GM12878 (cell line): Measurements from ENCODE around the gene MAP2K1. TPM values are rescaled to one million over a fixed set of nuclear protein-coding genes. Genes with fewer than 3 reads are reported as not detected.

ENCODE experiments used
- BHLHE40 ChIP-seq, 2 experiments: fragments of 450-650 bp in 1 of 2; IDR thresholded peaks; 2 replicates each; pipeline ENCODE4 v1.6.1; 2011 to 2017; ENCODE audit warnings: low read depth in 2 of 2, borderline replicate concordance in 1 of 2, improper control_type of control experiment in 1 of 2, low read length in 1 of 2, mild to moderate bottlenecking in 1 of 2
- CREB1 ChIP-seq: IDR thresholded peaks from 2 replicates; pipeline ENCODE4 v1.6.1; 2012; ENCODE audit warnings: low read depth, mild to moderate bottlenecking, inconsistent platforms
- DPF2 ChIP-seq: fragments of 450-650 bp; IDR thresholded peaks from 2 replicates; pipeline ENCODE4 v1.6.1; 2017; ENCODE audit warnings: mild to moderate bottlenecking
- EGR1 ChIP-seq, 2 experiments: IDR thresholded peaks; 1 replicate in 1 of 2; 2 replicates in 1 of 2; pipeline ENCODE4 v1.6.1; 2011 to 2012; ENCODE audit warnings: low read depth in 2 of 2, low read length in 2 of 2, borderline replicate concordance in 1 of 2, mild to moderate bottlenecking in 1 of 2, moderate library complexity in 1 of 2
- HCFC1 ChIP-seq: fragments of 150-350 bp; IDR thresholded peaks from 2 replicates; pipeline ENCODE4 v1.6.1; 2014; ENCODE audit warnings: low read length
- HDGF ChIP-seq: fragments of 450-650 bp; IDR thresholded peaks from 2 replicates; pipeline ENCODE4 v1.6.1; 2016; ENCODE audit warnings: antibody characterized with exemption
- MTA2 ChIP-seq: fragments of 450-650 bp; IDR thresholded peaks from 2 replicates; pipeline ENCODE4 v1.6.1; 2016; ENCODE audit warnings: low read depth, mild to moderate bottlenecking, moderate library complexity
- NR2C2 ChIP-seq: IDR thresholded peaks from 2 replicates; pipeline ENCODE4 v1.6.1; 2011; ENCODE audit warnings: borderline replicate concordance, low read depth; ENCODE audit not compliant: control insufficient read depth, insufficient read length
- RBBP5 ChIP-seq: fragments of 200-600 bp; sonication (generic); conservative IDR thresholded peaks from 2 replicates; pipeline ENCODE4 v1.6.1; 2016
- RCOR1 ChIP-seq: conservative IDR thresholded peaks from 2 replicates; pipeline ENCODE4 v1.6.1; 2012; ENCODE audit warnings: low read depth, low read length, improper control_type of control experiment
- TCF7 ChIP-seq: IDR thresholded peaks from 2 replicates; pipeline ENCODE4 v1.6.1; 2014; ENCODE audit warnings: antibody characterized with exemption, borderline replicate concordance
- polyA plus RNA-seq, 11 experiments: library from polyadenylated mRNA; depleted of rRNA in 4 of 11; unstranded in 6 of 11; stranded (reverse) in 5 of 11; fragments of >200 nt; fragmentation: Nextera tagmentation in 4 of 11; fragmentation: Illumina TruSeq in 1 of 11; extraction: Ambion mirVana in 4 of 11; extraction: Trizol in 1 of 11; gene quantifications; 1 replicate in 1 of 11; 2 replicates in 10 of 11; pipeline versions ENCODE4 v1.2.1 to v1.2.3, GENCODE V29; 2011 to 2016; ENCODE audit warnings: inconsistent platforms in 2 of 11, missing spikeins in 2 of 11, low read depth in 1 of 11
- total RNA-seq, 4 experiments: library from RNA; depleted of rRNA in 3 of 4; stranded (reverse); fragments of >200 nt in 3 of 4; fragmentation: Illumina TruSeq in 1 of 4; extraction: Trizol in 1 of 4; gene quantifications; 2 replicates each; pipeline versions ENCODE4 v1.2.1 to v1.2.3, GENCODE V29; 2013 to 2021
- TF ChIP-seq, protein P1 (sequence below): fragments of 450-650 bp; IDR thresholded peaks from 2 replicates; pipeline ENCODE4 v1.6.1; 2017; ENCODE audit warnings: mild to moderate bottlenecking, moderate library complexity
- TF ChIP-seq, protein P2 (sequence below): fragments of 450-650 bp; formaldehyde crosslinking; IDR thresholded peaks from 2 replicates; pipeline ENCODE4 v1.4.0; 2022; ENCODE audit warnings: mild to moderate bottlenecking, moderate library complexity
- TF ChIP-seq, protein P3 (sequence below): fragments of 450-650 bp; IDR thresholded peaks from 2 replicates; pipeline ENCODE4 v1.6.1; 2016; ENCODE audit warnings: mild to moderate bottlenecking, moderate library complexity, borderline replicate concordance
- TF ChIP-seq, protein P4 (sequence below): IDR thresholded peaks from 2 replicates; pipeline ENCODE4 v1.6.1; 2011; ENCODE audit warnings: low read depth, low read length, improper control_type of control experiment, borderline replicate concordance

MAP2K1 gene
- total and polyA plus RNA-seq, 10 of the 15 experiments (the other 5 are each of a cell fraction or from before 2014, with no cell fraction given), result 11.2 to 112 (median 56.6) TPM

DNA sequence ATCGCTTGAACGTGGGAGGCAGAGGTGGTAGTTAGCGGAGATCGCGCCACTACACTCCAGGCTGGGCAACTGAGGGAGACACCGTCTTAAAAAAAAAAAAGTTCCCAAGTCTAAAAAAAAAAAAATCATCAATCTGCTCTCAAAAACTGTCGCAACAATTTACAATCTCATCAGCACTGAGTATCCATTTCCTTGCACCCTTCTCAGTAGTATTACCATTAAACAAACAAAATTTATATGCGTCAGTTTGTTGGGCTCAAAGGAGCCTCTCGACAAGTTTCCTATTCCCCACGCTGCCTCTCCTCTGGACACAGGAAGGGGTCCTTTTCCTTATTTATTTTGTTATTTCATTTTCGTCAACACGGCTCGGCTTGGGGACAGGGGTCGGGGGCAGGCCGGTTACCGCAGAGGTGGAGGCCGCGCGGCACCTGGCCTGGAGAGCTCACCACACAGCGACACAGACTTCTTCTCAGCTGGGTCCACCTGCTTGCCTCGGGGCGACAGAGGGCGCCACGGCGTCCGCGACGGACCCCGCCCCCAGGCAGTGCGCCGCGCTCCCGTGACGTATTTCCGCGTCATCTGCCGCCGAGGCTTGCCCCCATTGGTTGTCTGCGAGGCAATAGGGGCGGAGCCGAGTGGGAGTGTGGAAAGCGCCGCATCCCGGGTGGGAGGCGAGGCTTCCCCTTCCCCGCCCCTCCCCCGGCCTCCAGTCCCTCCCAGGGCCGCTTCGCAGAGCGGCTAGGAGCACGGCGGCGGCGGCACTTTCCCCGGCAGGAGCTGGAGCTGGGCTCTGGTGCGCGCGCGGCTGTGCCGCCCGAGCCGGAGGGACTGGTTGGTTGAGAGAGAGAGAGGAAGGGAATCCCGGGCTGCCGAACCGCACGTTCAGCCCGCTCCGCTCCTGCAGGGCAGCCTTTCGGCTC, at the start of gene MAP2K1 (continued):
- TF ChIP-seq, protein P1, sequence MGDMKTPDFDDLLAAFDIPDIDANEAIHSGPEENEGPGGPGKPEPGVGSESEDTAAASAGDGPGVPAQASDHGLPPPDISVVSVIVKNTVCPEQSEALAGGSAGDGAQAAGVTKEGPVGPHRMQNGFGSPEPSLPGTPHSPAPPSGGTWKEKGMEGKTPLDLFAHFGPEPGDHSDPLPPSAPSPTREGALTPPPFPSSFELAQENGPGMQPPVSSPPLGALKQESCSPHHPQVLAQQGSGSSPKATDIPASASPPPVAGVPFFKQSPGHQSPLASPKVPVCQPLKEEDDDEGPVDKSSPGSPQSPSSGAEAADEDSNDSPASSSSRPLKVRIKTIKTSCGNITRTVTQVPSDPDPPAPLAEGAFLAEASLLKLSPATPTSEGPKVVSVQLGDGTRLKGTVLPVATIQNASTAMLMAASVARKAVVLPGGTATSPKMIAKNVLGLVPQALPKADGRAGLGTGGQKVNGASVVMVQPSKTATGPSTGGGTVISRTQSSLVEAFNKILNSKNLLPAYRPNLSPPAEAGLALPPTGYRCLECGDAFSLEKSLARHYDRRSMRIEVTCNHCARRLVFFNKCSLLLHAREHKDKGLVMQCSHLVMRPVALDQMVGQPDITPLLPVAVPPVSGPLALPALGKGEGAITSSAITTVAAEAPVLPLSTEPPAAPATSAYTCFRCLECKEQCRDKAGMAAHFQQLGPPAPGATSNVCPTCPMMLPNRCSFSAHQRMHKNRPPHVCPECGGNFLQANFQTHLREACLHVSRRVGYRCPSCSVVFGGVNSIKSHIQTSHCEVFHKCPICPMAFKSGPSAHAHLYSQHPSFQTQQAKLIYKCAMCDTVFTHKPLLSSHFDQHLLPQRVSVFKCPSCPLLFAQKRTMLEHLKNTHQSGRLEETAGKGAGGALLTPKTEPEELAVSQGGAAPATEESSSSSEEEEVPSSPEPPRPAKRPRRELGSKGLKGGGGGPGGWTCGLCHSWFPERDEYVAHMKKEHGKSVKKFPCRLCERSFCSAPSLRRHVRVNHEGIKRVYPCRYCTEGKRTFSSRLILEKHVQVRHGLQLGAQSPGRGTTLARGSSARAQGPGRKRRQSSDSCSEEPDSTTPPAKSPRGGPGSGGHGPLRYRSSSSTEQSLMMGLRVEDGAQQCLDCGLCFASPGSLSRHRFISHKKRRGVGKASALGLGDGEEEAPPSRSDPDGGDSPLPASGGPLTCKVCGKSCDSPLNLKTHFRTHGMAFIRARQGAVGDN, result peak; percentile 81
- no peak for TF ChIP-seq NR2C2
- peak; percentile 40; the same call in 1 of the 2 replicates for TF ChIP-seq MTA2
- TF ChIP-seq HCFC1, result peak; percentile 39; the same call in 1 of the 2 replicates
- TF ChIP-seq CREB1, result peak; percentile 99
- TF ChIP-seq, protein P2, sequence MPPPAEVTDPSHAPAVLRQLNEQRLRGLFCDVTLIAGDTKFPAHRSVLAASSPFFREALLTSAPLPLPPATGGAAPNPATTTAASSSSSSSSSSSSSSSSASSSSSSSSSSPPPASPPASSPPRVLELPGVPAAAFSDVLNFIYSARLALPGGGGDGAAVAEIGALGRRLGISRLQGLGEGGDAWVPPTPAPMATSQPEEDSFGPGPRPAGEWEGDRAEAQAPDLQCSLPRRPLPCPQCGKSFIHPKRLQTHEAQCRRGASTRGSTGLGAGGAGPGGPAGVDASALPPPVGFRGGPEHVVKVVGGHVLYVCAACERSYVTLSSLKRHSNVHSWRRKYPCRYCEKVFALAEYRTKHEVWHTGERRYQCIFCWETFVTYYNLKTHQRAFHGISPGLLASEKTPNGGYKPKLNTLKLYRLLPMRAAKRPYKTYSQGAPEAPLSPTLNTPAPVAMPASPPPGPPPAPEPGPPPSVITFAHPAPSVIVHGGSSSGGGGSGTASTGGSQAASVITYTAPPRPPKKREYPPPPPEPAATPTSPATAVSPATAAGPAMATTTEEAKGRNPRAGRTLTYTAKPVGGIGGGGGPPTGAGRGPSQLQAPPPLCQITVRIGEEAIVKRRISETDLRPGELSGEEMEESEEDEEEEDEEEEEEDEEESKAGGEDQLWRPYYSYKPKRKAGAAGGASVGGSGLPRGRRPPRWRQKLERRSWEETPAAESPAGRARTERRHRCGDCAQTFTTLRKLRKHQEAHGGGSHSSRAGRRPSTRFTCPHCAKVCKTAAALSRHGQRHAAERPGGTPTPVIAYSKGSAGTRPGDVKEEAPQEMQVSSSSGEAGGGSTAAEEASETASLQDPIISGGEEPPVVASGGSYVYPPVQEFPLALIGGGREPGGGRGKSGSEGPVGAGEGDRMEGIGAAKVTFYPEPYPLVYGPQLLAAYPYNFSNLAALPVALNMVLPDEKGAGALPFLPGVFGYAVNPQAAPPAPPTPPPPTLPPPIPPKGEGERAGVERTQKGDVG (CRISPR knock-in tag), result no peak
- peak; percentile 80; the same call in 1 of the 2 replicates for TF ChIP-seq HDGF
- TF ChIP-seq DPF2, result no peak
- no peak for TF ChIP-seq TCF7
- TF ChIP-seq RBBP5, result no peak
- TF ChIP-seq EGR1 (IDR thresholded peaks at IDR 0.05; ENCODE audit: borderline replicate concordance in 1 of 2, low read depth in 2 of 2, low read length in 2 of 2), result 0 out of 3 replicates have a peak, but pooled peaks of 1 of the 2 experiments have one; percentile 5
- peak in 1 of 2 experiments; percentile 81; a peak in 3 of 4 replicates for TF ChIP-seq BHLHE40 (IDR thresholded peaks at IDR 0.05; ENCODE audit: borderline replicate concordance in 1 of 2, low read depth in 2 of 2, low read length in 1 of 2)
- TF ChIP-seq, protein P3, sequence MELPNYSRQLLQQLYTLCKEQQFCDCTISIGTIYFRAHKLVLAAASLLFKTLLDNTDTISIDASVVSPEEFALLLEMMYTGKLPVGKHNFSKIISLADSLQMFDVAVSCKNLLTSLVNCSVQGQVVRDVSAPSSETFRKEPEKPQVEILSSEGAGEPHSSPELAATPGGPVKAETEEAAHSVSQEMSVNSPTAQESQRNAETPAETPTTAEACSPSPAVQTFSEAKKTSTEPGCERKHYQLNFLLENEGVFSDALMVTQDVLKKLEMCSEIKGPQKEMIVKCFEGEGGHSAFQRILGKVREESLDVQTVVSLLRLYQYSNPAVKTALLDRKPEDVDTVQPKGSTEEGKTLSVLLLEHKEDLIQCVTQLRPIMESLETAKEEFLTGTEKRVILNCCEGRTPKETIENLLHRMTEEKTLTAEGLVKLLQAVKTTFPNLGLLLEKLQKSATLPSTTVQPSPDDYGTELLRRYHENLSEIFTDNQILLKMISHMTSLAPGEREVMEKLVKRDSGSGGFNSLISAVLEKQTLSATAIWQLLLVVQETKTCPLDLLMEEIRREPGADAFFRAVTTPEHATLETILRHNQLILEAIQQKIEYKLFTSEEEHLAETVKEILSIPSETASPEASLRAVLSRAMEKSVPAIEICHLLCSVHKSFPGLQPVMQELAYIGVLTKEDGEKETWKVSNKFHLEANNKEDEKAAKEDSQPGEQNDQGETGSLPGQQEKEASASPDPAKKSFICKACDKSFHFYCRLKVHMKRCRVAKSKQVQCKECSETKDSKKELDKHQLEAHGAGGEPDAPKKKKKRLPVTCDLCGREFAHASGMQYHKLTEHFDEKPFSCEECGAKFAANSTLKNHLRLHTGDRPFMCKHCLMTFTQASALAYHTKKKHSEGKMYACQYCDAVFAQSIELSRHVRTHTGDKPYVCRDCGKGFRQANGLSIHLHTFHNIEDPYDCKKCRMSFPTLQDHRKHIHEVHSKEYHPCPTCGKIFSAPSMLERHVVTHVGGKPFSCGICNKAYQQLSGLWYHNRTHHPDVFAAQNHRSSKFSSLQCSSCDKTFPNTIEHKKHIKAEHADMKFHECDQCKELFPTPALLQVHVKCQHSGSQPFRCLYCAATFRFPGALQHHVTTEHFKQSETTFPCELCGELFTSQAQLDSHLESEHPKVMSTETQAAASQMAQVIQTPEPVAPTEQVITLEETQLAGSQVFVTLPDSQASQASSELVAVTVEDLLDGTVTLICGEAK, result peak; percentile 60; the same call in 1 of the 2 replicates
- 0 out of 2 replicates have a peak, but pooled peaks have one; percentile 61 for TF ChIP-seq RCOR1
- TF ChIP-seq, protein P4, sequence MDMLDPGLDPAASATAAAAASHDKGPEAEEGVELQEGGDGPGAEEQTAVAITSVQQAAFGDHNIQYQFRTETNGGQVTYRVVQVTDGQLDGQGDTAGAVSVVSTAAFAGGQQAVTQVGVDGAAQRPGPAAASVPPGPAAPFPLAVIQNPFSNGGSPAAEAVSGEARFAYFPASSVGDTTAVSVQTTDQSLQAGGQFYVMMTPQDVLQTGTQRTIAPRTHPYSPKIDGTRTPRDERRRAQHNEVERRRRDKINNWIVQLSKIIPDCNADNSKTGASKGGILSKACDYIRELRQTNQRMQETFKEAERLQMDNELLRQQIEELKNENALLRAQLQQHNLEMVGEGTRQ, result peak; percentile 75
